GM20000 (cell line): ENCODE measurements around the gene CAB39.

ENCODE experiments used
- DNase-seq: peaks from one replicate; pipeline ENCODE4 v3.0.0; 2012; ENCODE audit warnings: low spot score
- TF ChIP-seq, protein P1 (sequence below): IDR thresholded peaks from 2 replicates; pipeline ENCODE4 v1.5.1; 2012; ENCODE audit warnings: mild to moderate bottlenecking, control low read depth; ENCODE audit errors: extremely low read depth, missing control alignments

The CAB39 gene

DNA sequence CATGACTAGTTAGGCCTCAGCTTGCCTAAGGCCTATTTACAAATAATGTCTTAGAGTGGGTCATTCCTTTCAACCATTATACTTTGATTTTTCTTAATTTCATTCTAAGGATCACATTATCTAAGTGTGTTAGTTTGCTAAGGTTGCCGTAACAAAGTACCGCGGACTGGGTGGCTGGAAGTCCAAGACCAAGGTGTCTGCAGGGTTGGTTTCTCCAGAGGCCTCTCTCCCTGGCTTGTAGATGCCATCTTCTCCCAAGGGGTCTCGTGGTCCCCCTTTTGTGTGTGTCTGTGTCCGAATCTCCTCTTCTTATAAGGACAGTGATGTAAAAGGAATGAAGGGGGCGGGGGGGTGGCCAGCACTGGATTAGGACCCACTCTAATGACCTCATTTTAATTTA, 133.7 kb downstream of the CAB39 start:
- TF ChIP-seq, protein P1, sequence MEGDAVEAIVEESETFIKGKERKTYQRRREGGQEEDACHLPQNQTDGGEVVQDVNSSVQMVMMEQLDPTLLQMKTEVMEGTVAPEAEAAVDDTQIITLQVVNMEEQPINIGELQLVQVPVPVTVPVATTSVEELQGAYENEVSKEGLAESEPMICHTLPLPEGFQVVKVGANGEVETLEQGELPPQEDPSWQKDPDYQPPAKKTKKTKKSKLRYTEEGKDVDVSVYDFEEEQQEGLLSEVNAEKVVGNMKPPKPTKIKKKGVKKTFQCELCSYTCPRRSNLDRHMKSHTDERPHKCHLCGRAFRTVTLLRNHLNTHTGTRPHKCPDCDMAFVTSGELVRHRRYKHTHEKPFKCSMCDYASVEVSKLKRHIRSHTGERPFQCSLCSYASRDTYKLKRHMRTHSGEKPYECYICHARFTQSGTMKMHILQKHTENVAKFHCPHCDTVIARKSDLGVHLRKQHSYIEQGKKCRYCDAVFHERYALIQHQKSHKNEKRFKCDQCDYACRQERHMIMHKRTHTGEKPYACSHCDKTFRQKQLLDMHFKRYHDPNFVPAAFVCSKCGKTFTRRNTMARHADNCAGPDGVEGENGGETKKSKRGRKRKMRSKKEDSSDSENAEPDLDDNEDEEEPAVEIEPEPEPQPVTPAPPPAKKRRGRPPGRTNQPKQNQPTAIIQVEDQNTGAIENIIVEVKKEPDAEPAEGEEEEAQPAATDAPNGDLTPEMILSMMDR: no peak
- DNase-seq: no peak

DNA sequence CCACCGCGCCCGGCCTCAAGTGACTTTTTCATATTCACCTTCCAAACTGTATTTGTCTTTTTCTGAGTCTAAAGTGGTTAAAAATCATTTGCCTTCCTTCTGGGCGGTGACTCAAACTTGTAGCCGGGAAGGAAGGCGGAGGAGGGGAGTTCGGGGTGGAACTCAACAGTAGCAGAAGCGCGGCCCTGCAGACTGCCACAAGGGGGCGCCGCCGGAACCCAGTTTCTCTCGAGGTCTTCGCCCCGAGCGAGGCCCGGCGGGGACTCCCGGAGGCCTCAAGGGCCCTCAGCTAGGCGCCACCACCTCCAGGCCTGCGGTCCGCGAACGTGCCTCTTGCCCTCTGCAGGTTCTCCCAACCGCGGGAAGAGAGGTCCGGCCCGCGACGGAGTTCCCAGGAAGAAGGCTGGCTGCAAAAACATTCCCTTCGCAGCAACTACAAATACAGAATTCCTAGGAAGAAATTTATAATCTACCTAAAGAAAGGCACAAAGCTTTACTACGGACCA, 135.3 kb downstream of the CAB39 start:
- TF ChIP-seq, protein P1: peak; percentile 89
- peak; percentile 91 for DNase-seq

DNA sequence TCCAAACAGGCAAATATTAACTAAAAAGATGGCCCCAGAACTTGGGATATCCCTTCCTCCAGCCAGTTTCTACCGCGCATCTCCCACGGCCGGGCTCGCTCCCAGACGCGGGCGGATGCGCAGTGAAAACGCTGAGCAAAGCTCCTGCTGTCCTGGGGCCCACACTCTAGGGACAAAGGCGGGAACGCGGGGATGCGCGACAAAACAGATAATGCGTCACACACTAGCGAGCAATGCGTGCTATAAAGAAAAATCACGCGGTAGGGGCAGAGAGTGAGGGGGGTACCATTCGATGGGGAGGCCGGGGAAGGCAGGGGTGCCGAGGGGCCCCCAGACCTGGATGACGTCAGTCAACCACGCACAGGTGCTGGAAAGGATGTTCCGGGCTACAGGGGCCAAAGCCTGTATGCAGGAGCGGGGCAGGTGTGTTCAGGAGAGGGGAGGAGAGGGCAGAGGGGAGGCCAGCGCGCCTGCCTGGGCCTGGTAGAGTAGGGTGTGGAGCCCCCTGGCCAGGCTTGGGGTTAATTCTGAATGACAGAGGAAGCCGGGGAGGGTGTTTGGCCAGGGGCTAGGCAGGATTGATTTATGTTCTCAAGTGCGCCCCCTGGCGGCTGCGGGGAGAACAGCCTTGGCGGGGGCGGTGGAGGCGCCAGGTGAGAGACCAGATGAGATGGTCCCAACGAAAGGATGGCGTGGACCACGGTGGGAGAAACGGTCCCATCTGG, 137.2 kb downstream of the CAB39 start:
- peak; percentile 81 for DNase-seq
- TF ChIP-seq, protein P1: peak; percentile 91

DNA sequence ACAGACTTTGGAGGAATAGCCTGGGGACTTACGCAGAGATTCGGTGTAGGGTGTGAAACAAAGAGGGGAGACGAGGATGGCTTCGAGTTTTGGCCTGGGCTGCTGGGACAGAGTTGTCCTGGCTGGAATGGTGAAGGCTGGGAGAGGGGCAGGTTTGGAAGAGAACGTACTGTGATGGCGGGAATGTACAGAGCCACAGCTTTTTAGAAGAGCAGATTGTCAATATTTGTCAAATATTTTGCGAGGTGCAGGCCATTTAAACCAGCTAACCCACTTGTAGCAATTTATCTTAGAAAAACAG, 137.7 kb downstream of the CAB39 start:
- TF ChIP-seq, protein P1: no peak
- DNase-seq: no peak

DNA sequence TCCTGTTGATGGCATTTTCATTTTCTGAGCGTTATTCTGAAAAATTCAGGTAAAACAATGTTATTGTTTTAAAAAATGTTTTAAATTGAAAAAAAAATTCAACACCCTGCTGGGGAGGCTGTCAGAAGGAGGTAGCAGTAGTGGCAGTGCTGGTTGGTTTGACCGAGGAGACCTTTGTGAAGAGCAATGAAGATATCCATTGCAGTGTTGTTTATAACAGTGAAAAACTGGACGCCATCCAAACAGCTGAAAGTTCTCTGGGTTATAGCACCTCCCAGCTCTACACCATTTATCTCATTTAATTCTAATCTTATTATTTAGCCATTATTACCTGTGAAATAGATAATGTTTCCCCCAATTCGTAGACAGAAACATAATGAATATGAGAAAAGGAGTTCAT, 139.5 kb downstream of the CAB39 start:
- TF ChIP-seq, protein P1: no peak
- no peak for DNase-seq

DNA sequence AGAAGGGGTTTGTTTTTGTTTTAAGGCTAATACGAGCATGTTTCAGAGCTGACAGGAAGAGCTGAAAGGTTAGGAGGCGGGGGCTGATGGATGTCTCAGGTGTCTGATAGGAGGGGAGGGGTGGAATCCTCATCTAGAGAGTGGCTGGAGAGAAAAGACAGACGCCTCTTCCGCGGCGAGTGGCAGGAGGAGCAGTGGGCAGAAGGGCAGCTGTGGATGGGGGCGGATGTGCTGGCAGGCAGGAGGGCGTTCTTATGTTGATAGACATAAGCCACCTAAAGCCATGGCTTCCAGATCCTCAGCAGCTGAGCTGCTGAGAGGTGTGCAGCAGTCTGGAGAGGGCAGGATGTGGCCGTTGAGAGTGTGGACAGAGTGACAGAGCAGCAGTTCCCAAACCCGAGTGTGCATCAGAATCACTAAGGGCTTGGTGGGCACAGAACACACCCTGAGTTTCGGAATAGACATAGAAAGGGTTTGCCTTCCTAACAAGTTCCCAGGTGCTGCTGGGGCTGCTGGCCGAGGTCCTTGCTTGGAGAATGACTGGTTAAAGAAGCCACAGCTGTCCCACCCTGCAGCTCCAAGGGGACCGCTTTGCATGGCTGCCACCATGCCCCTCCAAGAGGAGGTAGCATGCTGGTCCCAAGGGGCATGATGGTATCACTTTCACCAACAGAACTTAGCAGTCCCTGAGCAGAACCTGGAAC, 149.1 kb downstream of the CAB39 start:
- no peak for DNase-seq
- TF ChIP-seq, protein P1: no peak

DNA sequence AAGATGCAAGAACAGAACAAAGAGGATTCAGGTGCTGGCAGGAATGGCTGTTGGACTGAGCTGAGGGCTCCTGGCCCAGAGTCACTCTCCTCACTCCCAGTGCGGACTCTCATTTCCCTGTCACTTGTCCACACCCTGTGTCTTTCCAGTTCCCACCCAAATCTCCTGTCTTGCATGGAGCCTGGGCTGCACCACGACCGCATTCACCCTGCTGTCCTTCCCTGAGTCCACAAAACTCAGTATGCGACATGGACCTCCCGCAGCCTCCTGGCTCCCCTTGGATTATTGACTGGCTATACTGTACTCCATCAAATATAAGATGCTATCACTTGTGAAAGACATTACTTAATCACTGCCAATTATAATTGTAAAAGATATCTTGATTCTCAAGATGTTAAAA, 149.7 kb downstream of the CAB39 start:
- no peak for DNase-seq
- TF ChIP-seq, protein P1: no peak
